ENCODE measurements around the gene IQSEC1. TPM values are rescaled to one million over a fixed set of nuclear protein-coding genes. Genes with fewer than 3 reads are reported as not detected.

IQSEC1 gene
- total and polyA plus RNA-seq, 9 of the 15 experiments (the other 6 are each of a cell fraction or from before 2014, with no cell fraction given) = 0.56 to 39.0 (median 6.8) TPM

DNA sequence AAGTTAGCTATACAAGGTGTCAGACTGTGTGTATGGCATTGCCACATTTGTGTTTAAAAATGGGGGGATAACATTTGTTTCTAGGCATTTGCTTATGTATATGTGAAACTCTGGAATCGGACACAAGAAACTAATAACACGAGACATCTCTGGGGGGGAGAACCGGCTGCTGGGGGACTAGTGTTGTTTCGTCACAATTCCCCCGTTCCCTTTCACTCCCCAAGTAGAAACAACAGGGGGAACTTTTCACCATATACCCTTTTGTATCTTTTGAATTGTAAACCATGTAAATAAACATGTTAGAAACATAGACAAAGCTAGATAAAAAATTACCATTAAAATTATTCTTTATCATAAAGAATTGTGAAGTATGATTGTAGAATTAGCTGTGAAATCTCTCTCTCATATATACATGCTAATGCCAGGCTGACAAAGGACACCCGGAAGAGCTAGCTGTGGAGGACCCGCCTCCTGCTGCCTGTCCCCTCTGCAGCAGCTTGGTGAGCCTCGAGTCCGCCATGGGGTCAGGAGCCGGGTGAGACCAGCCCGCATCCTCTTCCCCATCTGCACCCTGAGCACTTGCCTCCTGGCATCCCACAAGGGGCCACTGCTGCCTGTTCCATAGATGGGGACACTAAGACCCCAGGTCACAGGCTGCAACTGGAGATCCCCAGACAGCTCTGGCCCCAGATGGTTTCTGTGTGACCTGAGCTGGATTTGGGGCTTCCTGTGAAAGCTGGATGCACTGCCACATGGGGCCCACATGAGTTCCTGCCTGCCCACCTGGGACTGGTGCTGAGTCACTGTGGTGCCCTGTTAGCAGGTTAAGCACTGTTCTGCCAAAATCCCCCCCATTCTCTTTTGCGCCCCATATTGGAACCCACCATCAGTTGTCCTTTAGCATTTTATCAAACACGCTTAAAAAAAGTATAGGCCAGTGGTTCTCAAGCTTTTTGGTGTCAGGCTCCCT is 91.6 kb downstream of the IQSEC1 start:
- Histone ChIP-seq H3K9me1 (ENCODE audit: control insufficient read depth, insufficient read depth, low read length) (no peaks in the 10 kb centered on the region), H3K79me2 (ENCODE audit: control insufficient read depth, insufficient read depth, low read length) (peaks cover 8% of the 10 kb centered on the region; the same call in 2 of the 3 replicates), H4K20me1 (replicated peaks; ENCODE audit: control insufficient read depth, insufficient read depth, low read length) (no peaks in the 10 kb centered on the region; the same call in 1 of the 2 replicates), H3K9ac (ENCODE audit: insufficient read depth in 1 of 2, low read depth in 2 of 2, low read length in 2 of 2) (peak overlapping the region in 1 of 2 experiments; percentile 70; a peak in 2 of 4 replicates), H3K27me3 (ENCODE audit: control insufficient read depth in 2 of 2, insufficient read depth in 2 of 2, low read length in 2 of 2) (no peaks in the 10 kb centered on the region), H3K4me3 (no peak overlapping the region), H3K36me3 (ENCODE audit: control insufficient read depth, insufficient read depth, low read length) (no peaks in the 10 kb centered on the region), H3K4me2 (ENCODE audit: insufficient read depth, low read length) (no peak overlapping the region), H3K9me3 (replicated peaks; ENCODE audit: control insufficient read depth, insufficient read depth, low read depth, low read length) (no peaks in the 10 kb centered on the region), H3K4me1 (replicated peaks in 1 of 2; ENCODE audit: control insufficient read depth in 2 of 2, insufficient read depth in 2 of 2, low read length in 2 of 2) (peaks cover 24 to 51% of the 10 kb centered on the region in 2 experiments; a peak in 4 of 5 replicates), H2AFZ (ENCODE audit: low read depth, low read length) (no peak overlapping the region), H3K27ac (ENCODE audit: extremely low read depth, low read depth, low read length) (no peak overlapping the region)
- ChIA-PET CTCF (ENCODE audit: low intra/inter-chr PET ratio) (interaction anchor here (0.6 kb wide), 1 partner anchor 26 kb away, joined by 3 read pairs; no protein-coding TSS in a partner anchor), POLR2A (interaction anchor here (0.6 to 2.0 kb wide), 5 partner anchors 9 to 73 kb away, joined by 3 to 9 read pairs (median 4); no protein-coding TSS in a partner anchor)
- no TSS peak for BruUV-seq (replicated peaks)
- intact Hi-C loops (cut with micrococcal nuclease) = no loop called here
- in situ Hi-C loops (cut with MboI) = loop anchor here (5.0 kb wide), 1 partner anchor 84 kb away; no protein-coding TSS in a partner anchor
- no peak for FAIRE-seq
- 80% methylated on average over 13 of the region's 13 CpGs for WGBS (ENCODE audit: insufficient coverage, low coverage, missing lambda C conversion rate)
- DNase-seq (ENCODE audit: extremely low read depth in 1 of 4, low spot score in 3 of 4) = no peak
- TF ChIP-seq ZNF408 (CRISPR knock-in tag; IDR thresholded peaks at IDR 0.05; ENCODE audit: low read depth) (no peak), ZBED1 (IDR thresholded peaks at IDR 0.05) (no peak), NFE2 (IDR thresholded peaks at IDR 0.05; ENCODE audit: low read depth) (peak; percentile 24; the same call in 1 of the 2 replicates), EP300 (IDR thresholded peaks at IDR 0.05; ENCODE audit: low read length) (no peak)
- ATAC-seq = no peak
